Measurements from ENCODE around the gene ZNF225. TPM values are rescaled to one million over a fixed set of nuclear protein-coding genes. Genes with fewer than 3 reads are reported as not detected.
A peak's percentile ranks its signal among the peaks of the same experiment; 100 is the strongest.

Gene ZNF225
- total and polyA plus RNA-seq, 9 of the 15 experiments (the other 6 are each of a cell fraction or from before 2014, with no cell fraction given): 1.4 to 4.2 (median 2.2) TPM

DNA sequence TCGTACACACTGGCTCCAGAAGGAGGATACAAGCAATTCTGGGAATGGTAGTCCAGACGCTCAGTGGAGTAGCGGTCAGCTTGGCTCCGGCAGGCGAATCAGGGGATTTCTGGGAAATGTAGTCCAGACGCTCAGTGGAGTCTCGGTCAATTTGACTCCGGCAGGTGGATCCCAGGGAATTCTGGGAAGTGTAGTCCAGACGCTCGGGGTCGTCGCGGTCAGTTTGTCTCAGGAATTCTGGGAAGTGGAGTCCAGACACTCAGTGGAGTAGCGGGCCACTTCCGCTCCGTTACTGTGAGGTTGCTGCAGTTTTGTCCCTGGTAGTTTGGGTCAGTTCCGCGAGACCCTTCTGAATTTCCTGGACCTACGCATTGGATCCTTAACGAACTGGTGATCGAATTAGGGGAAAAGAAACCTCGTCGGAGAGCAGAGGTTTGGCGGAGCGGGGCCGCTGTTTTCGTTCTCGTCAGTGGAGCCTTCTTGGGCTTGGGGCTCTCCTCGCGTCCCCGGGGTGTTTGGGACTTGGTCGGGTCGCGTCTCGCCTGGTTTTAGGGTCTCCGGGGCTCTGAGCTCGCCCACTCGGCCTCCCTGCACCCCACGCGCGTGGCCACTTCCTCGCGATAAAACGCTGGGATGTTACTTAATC, at the start of gene ZNF225 (continued):
- TF ChIP-seq, protein P1, sequence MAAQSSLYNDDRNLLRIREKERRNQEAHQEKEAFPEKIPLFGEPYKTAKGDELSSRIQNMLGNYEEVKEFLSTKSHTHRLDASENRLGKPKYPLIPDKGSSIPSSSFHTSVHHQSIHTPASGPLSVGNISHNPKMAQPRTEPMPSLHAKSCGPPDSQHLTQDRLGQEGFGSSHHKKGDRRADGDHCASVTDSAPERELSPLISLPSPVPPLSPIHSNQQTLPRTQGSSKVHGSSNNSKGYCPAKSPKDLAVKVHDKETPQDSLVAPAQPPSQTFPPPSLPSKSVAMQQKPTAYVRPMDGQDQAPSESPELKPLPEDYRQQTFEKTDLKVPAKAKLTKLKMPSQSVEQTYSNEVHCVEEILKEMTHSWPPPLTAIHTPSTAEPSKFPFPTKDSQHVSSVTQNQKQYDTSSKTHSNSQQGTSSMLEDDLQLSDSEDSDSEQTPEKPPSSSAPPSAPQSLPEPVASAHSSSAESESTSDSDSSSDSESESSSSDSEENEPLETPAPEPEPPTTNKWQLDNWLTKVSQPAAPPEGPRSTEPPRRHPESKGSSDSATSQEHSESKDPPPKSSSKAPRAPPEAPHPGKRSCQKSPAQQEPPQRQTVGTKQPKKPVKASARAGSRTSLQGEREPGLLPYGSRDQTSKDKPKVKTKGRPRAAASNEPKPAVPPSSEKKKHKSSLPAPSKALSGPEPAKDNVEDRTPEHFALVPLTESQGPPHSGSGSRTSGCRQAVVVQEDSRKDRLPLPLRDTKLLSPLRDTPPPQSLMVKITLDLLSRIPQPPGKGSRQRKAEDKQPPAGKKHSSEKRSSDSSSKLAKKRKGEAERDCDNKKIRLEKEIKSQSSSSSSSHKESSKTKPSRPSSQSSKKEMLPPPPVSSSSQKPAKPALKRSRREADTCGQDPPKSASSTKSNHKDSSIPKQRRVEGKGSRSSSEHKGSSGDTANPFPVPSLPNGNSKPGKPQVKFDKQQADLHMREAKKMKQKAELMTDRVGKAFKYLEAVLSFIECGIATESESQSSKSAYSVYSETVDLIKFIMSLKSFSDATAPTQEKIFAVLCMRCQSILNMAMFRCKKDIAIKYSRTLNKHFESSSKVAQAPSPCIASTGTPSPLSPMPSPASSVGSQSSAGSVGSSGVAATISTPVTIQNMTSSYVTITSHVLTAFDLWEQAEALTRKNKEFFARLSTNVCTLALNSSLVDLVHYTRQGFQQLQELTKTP (IDR thresholded peaks at IDR 0.05; ENCODE audit: low read depth in 1 of 2, partially characterized antibody in 2 of 2): peak in 1 of 2 experiments; percentile 98
- TF ChIP-seq FOSL1 (tag; conservative IDR thresholded peaks at IDR 0.05) (0 out of 2 replicates have a peak, but pooled peaks have one; percentile 5), FOXJ2 (tag; IDR thresholded peaks at IDR 0.05) (peak; percentile 52; the same call in 1 of the 2 replicates), PRPF4 (IDR thresholded peaks at IDR 0.05; ENCODE audit: insufficient read depth, low read depth, low read length, poor library complexity, severe bottlenecking) (no peak), SPI1 (IDR thresholded peaks at IDR 0.05; ENCODE audit: borderline replicate concordance, low read depth, low read length) (peak; percentile 91), SP1 (CRISPR knock-in tag; IDR thresholded peaks at IDR 0.05) (0 out of 2 replicates have a peak, but pooled peaks have one; percentile 46), ZNF134 (CRISPR knock-in tag; conservative IDR thresholded peaks at IDR 0.05) (0 out of 2 replicates have a peak, but pooled peaks have one; percentile 40), ATF7 (IDR thresholded peaks at IDR 0.05) (peak; percentile 79), ZNF143 (CRISPR knock-in tag; IDR thresholded peaks at IDR 0.05) (peak; percentile 94), ZNF644 (tag; IDR thresholded peaks at IDR 0.05; ENCODE audit: low read depth) (peak; percentile 96)
- TF ChIP-seq, protein P2, sequence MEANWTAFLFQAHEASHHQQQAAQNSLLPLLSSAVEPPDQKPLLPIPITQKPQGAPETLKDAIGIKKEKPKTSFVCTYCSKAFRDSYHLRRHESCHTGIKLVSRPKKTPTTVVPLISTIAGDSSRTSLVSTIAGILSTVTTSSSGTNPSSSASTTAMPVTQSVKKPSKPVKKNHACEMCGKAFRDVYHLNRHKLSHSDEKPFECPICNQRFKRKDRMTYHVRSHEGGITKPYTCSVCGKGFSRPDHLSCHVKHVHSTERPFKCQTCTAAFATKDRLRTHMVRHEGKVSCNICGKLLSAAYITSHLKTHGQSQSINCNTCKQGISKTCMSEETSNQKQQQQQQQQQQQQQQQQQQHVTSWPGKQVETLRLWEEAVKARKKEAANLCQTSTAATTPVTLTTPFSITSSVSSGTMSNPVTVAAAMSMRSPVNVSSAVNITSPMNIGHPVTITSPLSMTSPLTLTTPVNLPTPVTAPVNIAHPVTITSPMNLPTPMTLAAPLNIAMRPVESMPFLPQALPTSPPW (CRISPR knock-in tag; IDR thresholded peaks at IDR 0.05): peak; percentile 79
- TF ChIP-seq, protein P3, sequence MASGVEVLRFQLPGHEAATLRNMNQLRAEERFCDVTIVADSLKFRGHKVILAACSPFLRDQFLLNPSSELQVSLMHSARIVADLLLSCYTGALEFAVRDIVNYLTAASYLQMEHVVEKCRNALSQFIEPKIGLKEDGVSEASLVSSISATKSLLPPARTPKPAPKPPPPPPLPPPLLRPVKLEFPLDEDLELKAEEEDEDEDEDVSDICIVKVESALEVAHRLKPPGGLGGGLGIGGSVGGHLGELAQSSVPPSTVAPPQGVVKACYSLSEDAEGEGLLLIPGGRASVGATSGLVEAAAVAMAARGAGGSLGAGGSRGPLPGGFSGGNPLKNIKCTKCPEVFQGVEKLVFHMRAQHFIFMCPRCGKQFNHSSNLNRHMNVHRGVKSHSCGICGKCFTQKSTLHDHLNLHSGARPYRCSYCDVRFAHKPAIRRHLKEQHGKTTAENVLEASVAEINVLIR (CRISPR knock-in tag; IDR thresholded peaks at IDR 0.05): peak; percentile 54; the same call in 1 of the 2 replicates
- TF ChIP-seq, protein P4, sequence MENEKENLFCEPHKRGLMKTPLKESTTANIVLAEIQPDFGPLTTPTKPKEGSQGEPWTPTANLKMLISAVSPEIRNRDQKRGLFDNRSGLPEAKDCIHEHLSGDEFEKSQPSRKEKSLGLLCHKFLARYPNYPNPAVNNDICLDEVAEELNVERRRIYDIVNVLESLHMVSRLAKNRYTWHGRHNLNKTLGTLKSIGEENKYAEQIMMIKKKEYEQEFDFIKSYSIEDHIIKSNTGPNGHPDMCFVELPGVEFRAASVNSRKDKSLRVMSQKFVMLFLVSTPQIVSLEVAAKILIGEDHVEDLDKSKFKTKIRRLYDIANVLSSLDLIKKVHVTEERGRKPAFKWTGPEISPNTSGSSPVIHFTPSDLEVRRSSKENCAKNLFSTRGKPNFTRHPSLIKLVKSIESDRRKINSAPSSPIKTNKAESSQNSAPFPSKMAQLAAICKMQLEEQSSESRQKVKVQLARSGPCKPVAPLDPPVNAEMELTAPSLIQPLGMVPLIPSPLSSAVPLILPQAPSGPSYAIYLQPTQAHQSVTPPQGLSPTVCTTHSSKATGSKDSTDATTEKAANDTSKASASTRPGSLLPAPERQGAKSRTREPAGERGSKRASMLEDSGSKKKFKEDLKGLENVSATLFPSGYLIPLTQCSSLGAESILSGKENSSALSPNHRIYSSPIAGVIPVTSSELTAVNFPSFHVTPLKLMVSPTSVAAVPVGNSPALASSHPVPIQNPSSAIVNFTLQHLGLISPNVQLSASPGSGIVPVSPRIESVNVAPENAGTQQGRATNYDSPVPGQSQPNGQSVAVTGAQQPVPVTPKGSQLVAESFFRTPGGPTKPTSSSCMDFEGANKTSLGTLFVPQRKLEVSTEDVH (IDR thresholded peaks at IDR 0.05; ENCODE audit: low read depth, partially characterized antibody): peak; percentile 7
- TF ChIP-seq, protein P5, sequence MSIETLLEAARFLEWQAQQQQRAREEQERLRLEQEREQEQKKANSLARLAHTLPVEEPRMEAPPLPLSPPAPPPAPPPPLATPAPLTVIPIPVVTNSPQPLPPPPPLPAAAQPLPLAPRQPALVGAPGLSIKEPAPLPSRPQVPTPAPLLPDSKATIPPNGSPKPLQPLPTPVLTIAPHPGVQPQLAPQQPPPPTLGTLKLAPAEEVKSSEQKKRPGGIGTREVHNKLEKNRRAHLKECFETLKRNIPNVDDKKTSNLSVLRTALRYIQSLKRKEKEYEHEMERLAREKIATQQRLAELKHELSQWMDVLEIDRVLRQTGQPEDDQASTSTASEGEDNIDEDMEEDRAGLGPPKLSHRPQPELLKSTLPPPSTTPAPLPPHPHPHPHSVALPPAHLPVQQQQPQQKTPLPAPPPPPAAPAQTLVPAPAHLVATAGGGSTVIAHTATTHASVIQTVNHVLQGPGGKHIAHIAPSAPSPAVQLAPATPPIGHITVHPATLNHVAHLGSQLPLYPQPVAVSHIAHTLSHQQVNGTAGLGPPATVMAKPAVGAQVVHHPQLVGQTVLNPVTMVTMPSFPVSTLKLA (conservative IDR thresholded peaks at IDR 0.05): peak in 1 of 2 experiments; percentile 60; a peak in 1 of 4 replicates

Data from K562 (cell line).